GM10847 (cell line): ENCODE results near the gene SLCO1C1.

Experiments used
- POLR2A ChIP-seq: IDR thresholded peaks from 2 replicates; pipeline ENCODE4 v1.6.1; 2011; ENCODE audit not compliant: insufficient read length; ENCODE audit errors: extremely low read depth

Gene SLCO1C1

GRCh38 chr12:20778969-20779368 lies 83.8 kb downstream of the SLCO1C1 start:
- no peak for TF ChIP-seq POLR2A

DNA sequence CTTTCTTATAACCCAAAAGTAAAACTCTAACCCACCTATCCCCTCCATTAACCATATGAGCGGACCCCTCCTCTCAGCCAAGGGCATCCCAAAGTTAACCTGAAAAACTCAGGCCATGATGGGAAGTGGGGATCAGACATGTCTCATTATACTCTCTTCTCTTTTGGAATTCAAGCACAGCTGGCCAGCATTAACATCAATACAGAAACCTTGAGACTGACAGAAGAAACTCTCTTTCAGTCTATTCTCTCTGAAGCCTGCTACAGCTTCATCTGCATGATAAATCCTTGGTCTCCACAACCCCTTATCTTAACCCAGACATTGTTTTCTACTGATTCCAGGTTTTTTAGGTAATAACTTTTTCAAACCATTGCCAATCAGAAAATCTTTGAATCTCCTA lies 97.8 kb downstream of the SLCO1C1 start:
- no peak for TF ChIP-seq POLR2A

DNA sequence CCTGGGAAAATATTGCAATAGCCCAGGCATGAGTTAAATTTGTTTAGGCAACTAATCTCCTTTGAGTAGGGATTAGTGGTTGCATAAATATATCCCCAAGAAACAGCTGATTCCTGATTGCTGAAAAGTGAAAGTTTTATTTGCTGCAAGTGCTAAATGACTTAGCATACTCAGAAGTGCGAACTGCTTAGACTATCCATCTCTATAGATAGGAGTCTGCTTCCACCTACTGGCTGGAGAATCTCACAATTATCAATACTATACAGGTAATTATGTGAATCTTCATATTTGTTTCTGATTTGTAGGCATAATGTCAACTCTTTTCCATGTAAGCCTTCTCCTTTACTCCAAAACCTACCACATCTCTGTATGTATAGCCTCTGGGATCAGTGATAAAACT lies 103.4 kb downstream of the SLCO1C1 start:
- no peak for TF ChIP-seq POLR2A

GRCh38 chr12:20800160-20800559 lies 105.0 kb downstream of the SLCO1C1 start:
- no peak for TF ChIP-seq POLR2A

GRCh38 chr12:20801035-20801434 lies 105.9 kb downstream of the SLCO1C1 start:
- no peak for TF ChIP-seq POLR2A
